Hematopoietic multipotent progenitor cell treated with erythropoietin and hydrocortisone succinate and interleukin-3 and kit ligand, for 8 days (in vitro differentiated cells): ENCODE results near the gene ANLN.
A peak's percentile ranks its signal among the peaks of the same experiment; 100 is the strongest.
"Not testable (repeated sequence)": the region's sequence is repeated elsewhere in the genome, so short reads cannot be mapped to it uniquely, and the experiment has no call there.

Experiments used
- DNase-seq: peaks from one replicate; pipeline ENCODE4 v3.0.0-alpha.2; 2015

The ANLN gene

GRCh38 chr7:36472141-36472729 lies 82.6 kb downstream of the ANLN start:
- DNase-seq, result no peak

- peak; percentile 62 for DNase-seq
Observed at GRCh38 chr7:36473454-36474282, 84.0 kb downstream of the ANLN start.

- DNase-seq, result peak; percentile 86
Observed at GRCh38 chr7:36474283-36475010, 84.8 kb downstream of the ANLN start.

- no peak for DNase-seq
Observed at GRCh38 chr7:36475011-36475342, 85.3 kb downstream of the ANLN start.

GRCh38 chr7:36475381-36475780 lies 85.7 kb downstream of the ANLN start:
- peak; percentile 20 for DNase-seq

- no peak for DNase-seq
Observed at GRCh38 chr7:36478745-36479144, 89.1 kb downstream of the ANLN start.

- DNase-seq, result not testable (repeated sequence)
Observed at GRCh38 chr7:36483853-36484252, 94.2 kb downstream of the ANLN start.

GRCh38 chr7:36484265-36484664 lies 94.6 kb downstream of the ANLN start:
- no peak for DNase-seq

GRCh38 chr7:36486336-36486735 lies 96.7 kb downstream of the ANLN start:
- no peak for DNase-seq

- DNase-seq, result peak; percentile 86
Observed at GRCh38 chr7:36487756-36488336, 98.2 kb downstream of the ANLN start.

GRCh38 chr7:36488672-36489071 lies 99.0 kb downstream of the ANLN start:
- DNase-seq, result not testable (repeated sequence)

GRCh38 chr7:36490419-36490830 lies 100.8 kb downstream of the ANLN start:
- DNase-seq, result no peak

GRCh38 chr7:36491317-36491716 lies 101.7 kb downstream of the ANLN start:
- DNase-seq, result no peak

GRCh38 chr7:36496576-36496975 lies 106.9 kb downstream of the ANLN start:
- DNase-seq, result no peak

GRCh38 chr7:36497176-36497575 lies 107.5 kb downstream of the ANLN start:
- not testable (repeated sequence) for DNase-seq

GRCh38 chr7:36497775-36498174 lies 108.1 kb downstream of the ANLN start:
- no peak for DNase-seq
